ENCODE data around the gene NLRP5. TPM values are rescaled to one million over a fixed set of nuclear protein-coding genes. Genes with fewer than 3 reads are reported as not detected.

NLRP5 gene
- total RNA-seq, 2 experiments from 2014 or later, result not detected

- peaks cover 8% of the 10 kb centered on the region for H3K36me3 Mint-ChIP-seq (ENCODE audit: low read depth)
- TF ChIP-seq CTCF (IDR thresholded peaks at IDR 0.05), result no peak
- DNase-seq, result no peak
- peaks cover 3% of the 10 kb centered on the region for H3K4me1 Mint-ChIP-seq (ENCODE audit: low read depth)
- ChIA-PET CTCF (no interaction called here), POLR2A (no interaction called here)
- no peaks in the 10 kb centered on the region for H3K27me3 Mint-ChIP-seq
- intact Hi-C loops (cut with micrococcal nuclease), result no loop called here
- H3K27ac Mint-ChIP-seq, result no peak overlapping the region
- no peak for ATAC-seq
- H3K9me3 Mint-ChIP-seq, result no peaks in the 10 kb centered on the region
- no peak overlapping the region for H3K4me3 Mint-ChIP-seq
These were observed 112.4 kb downstream of the NLRP5 start for GRCh38 chr19:56098731-56099568.

- H3K36me3 Mint-ChIP-seq (ENCODE audit: low read depth), result peaks cover 5% of the 10 kb centered on the region
- no peaks in the 10 kb centered on the region for H3K9me3 Mint-ChIP-seq
- H3K27me3 Mint-ChIP-seq, result no peaks in the 10 kb centered on the region
- H3K4me1 Mint-ChIP-seq (ENCODE audit: low read depth), result peaks cover 3% of the 10 kb centered on the region
- no peak overlapping the region for H3K4me3 Mint-ChIP-seq
- POLR2A ChIA-PET, result no interaction called here
- intact Hi-C loops (cut with micrococcal nuclease), result loop anchor here (10.0 kb wide), 1 partner anchor 55 kb away; no protein-coding TSS in a partner anchor
- ATAC-seq, result no peak
- CTCF ChIA-PET, result no interaction called here
- H3K27ac Mint-ChIP-seq, result no peak overlapping the region
- TF ChIP-seq CTCF (IDR thresholded peaks at IDR 0.05), result no peak
- no peak for DNase-seq
These were observed 113.3 kb downstream of the NLRP5 start for GRCh38 chr19:56099638-56100539.

GRCh38 chr19:56101095-56101494 is 114.5 kb downstream of the NLRP5 start:
- intact Hi-C loops (cut with micrococcal nuclease), result loop anchor here (10.0 kb wide), 1 partner anchor 54 kb away; no protein-coding TSS in a partner anchor
- H3K27me3 Mint-ChIP-seq, result no peaks in the 10 kb centered on the region
- DNase-seq (no peak), ATAC-seq (no peak)
- peaks cover 6% of the 10 kb centered on the region for H3K36me3 Mint-ChIP-seq (ENCODE audit: low read depth)
- peaks cover 13% of the 10 kb centered on the region for H3K4me1 Mint-ChIP-seq (ENCODE audit: low read depth)
- no peak overlapping the region for H3K27ac Mint-ChIP-seq
- CTCF ChIA-PET, result no interaction called here
- H3K9me3 Mint-ChIP-seq, result no peaks in the 10 kb centered on the region
- no peak for TF ChIP-seq CTCF (IDR thresholded peaks at IDR 0.05)
- POLR2A ChIA-PET, result no interaction called here
- H3K4me3 Mint-ChIP-seq, result no peak overlapping the region

- no peak for TF ChIP-seq CTCF (IDR thresholded peaks at IDR 0.05)
- H3K4me3 Mint-ChIP-seq, result no peak overlapping the region
- H3K36me3 Mint-ChIP-seq (ENCODE audit: low read depth), result peaks cover 11% of the 10 kb centered on the region
- H3K9me3 Mint-ChIP-seq, result no peaks in the 10 kb centered on the region
- ChIA-PET POLR2A (no interaction called here), CTCF (interaction anchor here (0.9 kb wide), 1 partner anchor 25 kb away, joined by 3 read pairs; no protein-coding TSS in a partner anchor)
- H3K4me1 Mint-ChIP-seq (ENCODE audit: low read depth), result peaks cover 22% of the 10 kb centered on the region
- DNase-seq, result no peak
- no peak overlapping the region for H3K27ac Mint-ChIP-seq
- intact Hi-C loops (cut with micrococcal nuclease), result loop anchor here (10.0 kb wide), 1 partner anchor 53 kb away; no protein-coding TSS in a partner anchor
- ATAC-seq, result no peak
- no peaks in the 10 kb centered on the region for H3K27me3 Mint-ChIP-seq
These were observed 115.4 kb downstream of the NLRP5 start for GRCh38 chr19:56101746-56102535.

All from activated CD8-positive, alpha-beta T cell treated with anti-CD3 and anti-CD28 coated beads for 36 hours (primary cell).